Thymus (tissue), 11 donors: ENCODE data around the gene C20orf204. TPM values are rescaled to one million over a fixed set of nuclear protein-coding genes. Genes with fewer than 3 reads are reported as not detected.
A peak's percentile ranks its signal among the peaks of the same experiment; 100 is the strongest.

Source experiments
- DNase-seq, 9 donors: peaks; one replicate each; pipeline ENCODE4 v3.0.0-alpha.2; 2013; ENCODE audit warnings: low spot score in 9 of 9, low read depth in 6 of 9, missing footprints in 1 of 9
- H3K27ac ChIP-seq, 2 donors: one replicate each; pipeline ENCODE4 v1.5.1; 2013; ENCODE audit warnings: control low read depth in 1 of 2, low read depth in 1 of 2, low read length in 1 of 2, mild to moderate bottlenecking in 1 of 2, moderate library complexity in 1 of 2
- H3K27me3 ChIP-seq, 2 donors: one replicate each; pipeline ENCODE4 v1.5.1; 2013; ENCODE audit warnings: low read length in 1 of 2; ENCODE audit not compliant: control insufficient read depth in 2 of 2, insufficient read depth in 1 of 2
- H3K36me3 ChIP-seq, 2 donors: one replicate each; pipeline ENCODE4 v1.5.1; 2013; ENCODE audit warnings: low read length in 1 of 2, mild to moderate bottlenecking in 1 of 2, moderate library complexity in 1 of 2; ENCODE audit not compliant: control insufficient read depth in 2 of 2, insufficient read depth in 2 of 2
- H3K4me1 ChIP-seq, 2 donors: one replicate each; pipeline ENCODE4 v1.5.1; 2013; ENCODE audit warnings: low read length in 2 of 2; ENCODE audit not compliant: control insufficient read depth in 2 of 2, insufficient read depth in 2 of 2
- H3K4me3 ChIP-seq, 2 donors: one replicate each; pipeline ENCODE4 v1.5.1; 2013; ENCODE audit warnings: low read length in 2 of 2, control low read depth in 1 of 2, mild to moderate bottlenecking in 1 of 2
- H3K9me3 ChIP-seq, 2 donors: one replicate each; pipeline ENCODE4 v1.5.1; 2013; ENCODE audit warnings: low read length in 1 of 2, mild to moderate bottlenecking in 1 of 2; ENCODE audit not compliant: control insufficient read depth in 2 of 2, insufficient read depth in 1 of 2
- WGBS: extraction: QIAGEN DNeasy Blood & Tissue Kit; methylation state at CpG from one replicate; pipeline ENCODE4 v1.1.7; 2013; 5-methylcytosine and 5-hydroxymethylcytosine counted together
- polyA plus RNA-seq: library from polyadenylated mRNA; stranded (reverse); fragments of 200-250 nt; gene quantifications from one replicate; pipeline ENCODE4 v1.2.3, GENCODE V29; 2013
- total RNA-seq: library from RNA; stranded (reverse); fragments of 120-200 nt; gene quantifications from one replicate; pipeline ENCODE4 v1.2.4, GENCODE V29; 2013
- donor health status: healthy.

Gene C20orf204
- total and polyA plus RNA-seq, 2 donors = 8.2 to 17.0 TPM

DNA sequence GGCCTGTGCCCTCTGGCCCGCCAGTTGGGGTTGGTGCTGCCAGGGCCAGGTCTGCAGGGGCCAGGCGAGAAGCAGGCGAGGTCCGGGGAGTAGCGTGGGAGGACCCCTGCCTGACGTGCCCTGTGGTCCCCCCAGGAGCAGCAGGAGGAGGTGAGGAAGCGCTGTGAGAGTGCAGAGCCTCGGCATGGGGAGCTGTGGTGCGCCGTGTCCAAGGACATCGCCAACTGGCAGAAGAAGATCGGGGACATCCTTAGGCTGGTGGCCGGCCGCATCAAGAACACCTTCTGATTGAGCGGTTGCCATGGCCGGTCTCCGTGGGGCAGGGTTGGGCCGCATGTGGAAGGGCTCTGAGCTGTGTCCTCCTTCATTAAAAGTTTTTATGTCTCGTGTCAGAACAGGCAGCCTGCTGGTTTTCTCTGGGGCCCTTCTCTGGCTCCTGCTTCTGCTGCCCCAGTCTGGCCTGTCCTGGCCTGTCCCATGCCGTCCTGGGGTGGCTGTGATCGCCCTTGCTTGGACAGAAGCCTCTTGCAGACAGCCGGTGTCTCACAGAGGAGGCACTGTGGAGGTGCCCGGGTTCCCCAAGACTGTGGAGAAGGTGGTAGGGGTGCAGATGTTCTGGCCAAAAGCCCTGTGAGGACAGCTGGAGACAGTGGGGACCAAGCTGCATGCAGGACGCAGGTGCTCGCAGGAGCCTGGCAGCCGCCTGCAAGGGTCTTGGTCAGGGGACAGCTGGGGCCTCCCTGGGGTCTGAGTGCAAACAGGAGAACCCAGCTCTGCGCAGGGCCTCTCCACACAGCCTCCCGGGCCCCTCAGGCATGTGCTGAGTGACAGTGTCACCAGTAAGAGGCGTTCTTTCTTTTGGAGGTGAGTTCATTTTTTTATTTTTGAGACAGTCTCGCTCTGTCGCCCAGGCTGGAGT lies 3.0 kb upstream of the C20orf204 start:
- H3K9me3 ChIP-seq = no peaks in the 10 kb centered on the region
- no peak overlapping the region for H3K27ac ChIP-seq
- H3K36me3 ChIP-seq = peaks cover 61 to 64% of the 10 kb centered on the region in 2 donors
- WGBS = 95% methylated on average over 31 of the region's 31 CpGs
- peaks cover 9 to 17% of the 10 kb centered on the region in 2 donors for H3K27me3 ChIP-seq
- H3K4me1 ChIP-seq = peaks cover 0 to 40% of the 10 kb centered on the region in 2 donors
- DNase-seq = no peak
- H3K4me3 ChIP-seq = no peak overlapping the region

DNA sequence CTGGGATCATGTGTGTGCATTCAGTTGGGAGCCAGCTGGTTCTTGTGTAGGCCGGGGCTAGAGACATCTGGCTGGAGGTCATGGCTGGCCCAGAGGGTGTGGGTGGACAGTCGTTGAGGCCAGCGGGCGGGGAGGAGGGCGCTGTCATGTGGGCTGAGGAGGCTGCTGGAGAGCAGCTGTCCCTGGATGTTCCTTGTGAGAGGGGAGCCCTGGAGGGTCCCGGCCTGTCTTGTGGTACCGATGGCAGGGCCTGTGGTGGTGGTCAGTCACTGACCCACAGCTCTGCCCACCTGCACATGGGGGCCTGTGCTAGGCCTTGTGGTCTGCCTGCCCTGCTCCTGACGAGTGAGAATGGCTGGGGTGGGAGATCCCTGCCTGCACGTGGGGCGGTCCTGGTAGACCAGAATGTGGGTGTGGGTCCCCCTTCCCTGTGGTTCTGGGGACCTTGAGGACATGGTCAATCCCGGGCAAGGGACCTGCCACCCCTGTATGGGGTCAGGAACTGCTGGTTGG lies 1.9 kb upstream of the C20orf204 start:
- WGBS = 96% methylated on average over 11 of the region's 11 CpGs
- Histone ChIP-seq H3K27me3 (peaks cover 11 to 26% of the 10 kb centered on the region in 2 donors), H3K9me3 (no peaks in the 10 kb centered on the region), H3K36me3 (peaks cover 51 to 54% of the 10 kb centered on the region in 2 donors), H3K27ac (peak overlapping the region in 1 of 2 donors; percentile 33), H3K4me3 (no peak overlapping the region), H3K4me1 (peaks cover 0 to 42% of the 10 kb centered on the region in 2 donors)
- no peak for DNase-seq

DNA sequence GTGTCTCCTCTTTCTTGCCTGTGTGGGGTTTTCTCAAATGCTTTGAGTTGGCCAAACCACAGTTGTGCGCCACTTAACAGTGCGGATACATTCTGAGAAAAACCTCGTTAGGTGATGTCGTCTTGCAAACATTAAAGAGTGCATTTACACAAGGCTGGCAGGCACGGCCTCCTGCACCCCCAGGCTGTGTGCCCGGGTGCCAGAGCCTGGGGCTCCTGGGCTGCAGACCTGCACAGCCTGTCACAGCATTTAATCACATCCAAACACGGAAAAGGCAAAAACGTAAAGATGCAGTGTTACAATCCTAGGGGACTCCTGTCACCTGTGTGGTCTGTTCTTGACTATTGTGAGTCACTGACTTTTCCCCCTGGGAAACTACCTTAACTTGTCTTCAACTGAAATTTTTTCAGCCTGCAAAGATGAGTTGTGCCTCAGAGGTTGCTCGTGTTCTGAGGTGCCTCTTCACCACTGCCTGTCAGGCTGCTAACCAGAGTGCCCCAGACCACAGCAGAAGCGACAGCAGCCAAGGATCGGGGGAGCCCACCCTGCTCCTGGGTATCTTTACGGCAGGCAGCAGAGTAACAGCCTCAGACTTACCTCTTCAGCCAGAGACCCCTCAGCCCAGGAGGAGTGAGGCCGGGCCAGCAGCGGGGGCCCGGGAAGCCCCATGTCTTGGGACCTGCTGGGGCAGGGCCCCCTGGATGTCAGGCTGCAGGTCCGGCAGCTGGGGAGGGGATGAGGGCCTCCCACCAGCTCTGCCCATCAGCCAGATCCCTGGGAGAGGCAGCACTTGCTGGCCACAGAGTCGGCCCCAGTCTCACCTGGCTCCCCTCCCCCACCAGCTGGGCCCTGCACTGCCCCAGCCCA lies 683 bp upstream of the C20orf204 start:
- no peak for DNase-seq
- Histone ChIP-seq H3K4me3 (no peak overlapping the region), H3K36me3 (peaks cover 39 to 41% of the 10 kb centered on the region in 2 donors), H3K27ac (peak overlapping the region in 1 of 2 donors; percentile 55), H3K9me3 (peaks cover 0 to 8% of the 10 kb centered on the region in 2 donors), H3K4me1 (peaks cover 10 to 54% of the 10 kb centered on the region in 2 donors), H3K27me3 (peaks cover 11 to 39% of the 10 kb centered on the region in 2 donors)
- WGBS = 78% methylated on average over 17 of the region's 17 CpGs

DNA sequence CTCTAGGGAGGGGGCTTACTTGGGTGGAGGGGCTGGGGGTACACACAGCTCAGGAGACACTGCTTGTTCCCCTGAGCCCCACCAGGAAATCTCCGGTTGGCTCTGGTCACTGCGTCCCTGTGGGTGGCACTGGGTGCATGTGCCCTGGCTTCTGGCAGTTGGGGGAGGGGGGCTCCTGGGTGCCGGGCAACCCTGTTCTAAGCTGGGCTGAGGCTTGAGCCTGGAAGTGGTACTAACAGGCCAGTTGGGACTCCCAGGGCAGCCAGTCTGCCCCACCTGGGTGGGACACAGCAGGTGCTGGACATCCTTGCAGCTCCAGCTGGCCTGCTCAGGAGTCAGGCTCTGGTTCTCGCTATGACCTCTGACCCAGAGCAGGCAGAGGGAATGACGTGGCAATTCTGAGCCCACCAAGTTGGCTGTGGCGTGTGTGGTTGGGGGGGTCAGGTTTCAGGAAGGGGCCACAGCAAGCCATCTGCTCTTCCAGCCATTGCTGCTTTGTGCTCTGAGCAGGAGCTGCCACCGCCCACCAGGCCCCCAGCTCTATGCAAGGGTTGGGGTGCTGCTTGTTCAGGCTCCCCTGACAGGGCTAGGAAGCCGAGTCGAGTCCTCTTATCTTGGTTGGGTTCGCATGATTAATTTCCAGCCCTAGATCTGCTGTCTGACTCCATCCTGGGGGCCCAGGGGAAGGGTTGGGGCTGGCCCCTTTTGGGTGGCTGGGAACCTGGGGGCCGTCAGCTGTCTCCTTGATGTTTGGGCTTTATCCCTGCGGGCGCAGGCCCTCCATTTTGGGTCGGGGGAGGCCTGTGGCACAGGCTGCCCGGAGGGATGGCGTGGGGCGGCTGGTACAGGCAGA lies 590 bp downstream of the C20orf204 start:
- Histone ChIP-seq H3K27me3 (peaks cover 11 to 51% of the 10 kb centered on the region in 2 donors), H3K4me3 (no peak overlapping the region), H3K4me1 (peaks cover 21 to 67% of the 10 kb centered on the region in 2 donors), H3K27ac (peak overlapping the region in 1 of 2 donors; percentile 51), H3K36me3 (peaks cover 29 to 30% of the 10 kb centered on the region in 2 donors), H3K9me3 (peaks cover 0 to 8% of the 10 kb centered on the region in 2 donors)
- WGBS = 74% methylated on average over 17 of the region's 17 CpGs
- DNase-seq = no peak

DNA sequence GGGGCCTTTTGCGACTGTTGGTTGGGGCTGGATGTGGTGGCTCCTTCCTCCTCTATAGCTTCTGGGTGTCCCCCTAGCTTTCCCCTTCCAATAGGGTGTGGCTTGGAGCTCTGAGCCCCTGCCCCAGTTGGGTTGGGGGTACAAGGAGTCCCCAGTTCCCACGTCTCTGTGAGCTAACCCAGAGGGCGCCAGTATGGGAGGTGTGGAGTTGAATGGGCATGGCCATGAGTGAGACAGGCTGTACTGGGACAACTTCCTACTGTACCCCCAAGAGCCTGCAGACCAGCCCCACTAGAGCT lies 1.2 kb downstream of the C20orf204 start:
- H3K4me1 ChIP-seq = peaks cover 27 to 73% of the 10 kb centered on the region in 2 donors
- H3K4me3 ChIP-seq = no peak overlapping the region
- H3K27me3 ChIP-seq = peaks cover 11 to 54% of the 10 kb centered on the region in 2 donors
- H3K9me3 ChIP-seq = peaks cover 0 to 8% of the 10 kb centered on the region in 2 donors
- DNase-seq = no peak
- no peak overlapping the region for H3K27ac ChIP-seq
- H3K36me3 ChIP-seq = peaks cover 23 to 24% of the 10 kb centered on the region in 2 donors
- 85% methylated on average over 3 of the region's 3 CpGs for WGBS

DNA sequence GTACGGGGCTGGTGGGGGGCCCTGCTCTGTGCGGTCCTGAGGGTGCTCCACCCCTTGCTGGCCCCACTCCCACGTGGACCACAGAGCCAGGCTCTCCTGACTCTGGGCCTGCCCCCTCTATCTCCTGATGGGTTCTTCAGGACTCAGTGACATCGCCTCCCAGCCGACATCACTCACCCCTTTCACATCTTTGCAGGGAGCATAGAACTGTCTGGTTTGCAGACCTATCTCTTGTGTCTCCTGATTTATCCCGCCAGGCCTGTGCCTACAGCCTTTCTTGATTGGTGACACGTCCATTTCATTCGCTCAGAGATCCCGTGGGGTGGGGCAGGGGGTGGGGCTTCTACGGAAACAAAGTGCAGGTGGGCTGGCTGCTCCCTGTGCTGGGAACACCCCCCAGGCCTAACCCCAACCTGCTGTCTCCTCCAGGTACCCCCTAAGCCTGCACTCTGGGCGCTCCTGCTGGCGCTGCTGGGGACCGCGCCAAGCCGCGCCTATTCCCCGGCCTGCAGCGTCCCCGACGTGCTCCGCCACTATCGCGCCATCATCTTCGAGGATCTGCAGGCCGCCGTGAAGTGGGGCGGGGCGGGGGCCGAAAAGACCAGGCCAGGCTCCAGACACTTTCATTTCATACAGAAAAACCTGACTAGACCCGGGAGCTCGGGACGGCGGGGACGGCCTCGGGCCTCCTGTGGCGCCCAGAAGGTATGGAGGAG lies 1.7 kb downstream of the C20orf204 start:
- 18% methylated on average over 36 of the region's 36 CpGs for WGBS
- peak in 1 of 9 donors; percentile 45 for DNase-seq
- H3K27me3 ChIP-seq = peaks cover 11 to 54% of the 10 kb centered on the region in 2 donors
- peaks cover 28 to 76% of the 10 kb centered on the region in 2 donors for H3K4me1 ChIP-seq
- peaks cover 0 to 8% of the 10 kb centered on the region in 2 donors for H3K9me3 ChIP-seq
- H3K4me3 ChIP-seq = peak overlapping the region; percentile 24 to 58
- no peak overlapping the region for H3K27ac ChIP-seq
- H3K36me3 ChIP-seq = peaks cover 18 to 19% of the 10 kb centered on the region in 2 donors

DNA sequence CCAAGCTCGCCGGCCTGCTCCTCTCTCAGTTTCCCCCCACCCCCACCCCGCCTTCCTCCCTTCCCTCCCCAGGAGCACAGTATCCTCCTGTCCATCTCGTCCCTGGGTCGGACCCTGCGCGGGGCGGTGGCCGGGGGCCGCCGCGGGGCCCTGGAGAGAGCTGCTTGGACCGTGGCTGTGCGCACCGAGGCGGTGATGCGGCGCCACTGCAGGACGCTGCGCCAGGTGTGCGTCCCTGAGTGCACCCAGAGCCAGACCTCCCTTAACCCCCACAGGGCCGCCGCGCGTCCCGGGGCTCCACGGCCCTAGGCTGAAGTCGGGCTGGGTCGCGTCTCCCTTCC lies 2.2 kb downstream of the C20orf204 start:
- peaks cover 13 to 17% of the 10 kb centered on the region in 2 donors for H3K36me3 ChIP-seq
- WGBS = 3% methylated on average over 30 of the region's 30 CpGs
- no peak overlapping the region for H3K27ac ChIP-seq
- peaks cover 28 to 77% of the 10 kb centered on the region in 2 donors for H3K4me1 ChIP-seq
- H3K27me3 ChIP-seq = peaks cover 11 to 54% of the 10 kb centered on the region in 2 donors
- H3K4me3 ChIP-seq = peak overlapping the region; percentile 24 to 58
- DNase-seq = no peak
- peaks cover 0 to 8% of the 10 kb centered on the region in 2 donors for H3K9me3 ChIP-seq
